Gastroesophageal sphincter (tissue), 3 donors: ENCODE measurements around the gene FRMPD4.

Experiments used
- CTCF ChIP-seq, 4 experiments: fragments of 200-600 bp in 2 of 4; fragments of 450-650 bp in 2 of 4; sonication (generic) in 1 of 4; IDR thresholded peaks; one replicate each; pipeline ENCODE4 v1.5.1; 2017 to 2019; ENCODE audit warnings: antibody characterized with exemption in 4 of 4, mild to moderate bottlenecking in 2 of 4, moderate library complexity in 2 of 4
- POLR2AphosphoS5 ChIP-seq: sonication (generic); formaldehyde crosslinking; IDR thresholded peaks from one replicate; pipeline ENCODE4 v1.6.1; 2017; ENCODE audit warnings: antibody characterized with exemption

- TF ChIP-seq CTCF (IDR thresholded peaks at IDR 0.05) (no peak), POLR2AphosphoS5 (no peak)
Measured at GRCh38 chrX:12426420-12426819, 288.1 kb downstream of the FRMPD4 start.
